ENCODE measurements around the gene P2RX7. TPM values are rescaled to one million over a fixed set of nuclear protein-coding genes. Genes with fewer than 3 reads are reported as not detected.

The P2RX7 gene
- total and polyA plus RNA-seq, 2 donors (not counting 3 experiments of a cell fraction or from before 2014, with no cell fraction given): 1.3 to 8.1 TPM

DNA sequence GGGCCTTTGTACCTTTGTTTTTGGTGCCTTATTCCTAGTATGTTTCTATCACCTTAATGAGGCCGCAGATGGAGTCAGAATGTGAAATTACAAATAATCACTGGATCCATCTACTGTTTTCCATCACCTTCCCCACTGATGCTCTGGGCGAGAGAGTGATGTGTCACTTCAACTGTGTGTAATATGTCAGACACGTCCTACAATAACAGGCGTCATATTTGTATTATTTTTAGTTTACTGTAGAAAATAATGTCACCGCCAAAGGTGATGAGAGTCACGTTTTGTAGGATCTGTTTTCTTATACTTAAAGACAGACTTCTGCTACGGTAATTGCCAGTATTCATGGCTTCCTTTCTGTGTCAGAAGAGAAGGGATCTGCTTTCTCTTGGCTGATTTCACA lies 54.8 kb downstream of the P2RX7 start:
- dilution Hi-C loops (cut with MboI; ENCODE audit: extremely low pct_ligation_motif_present, low sequenced_read_pairs) (no loop called here), intact Hi-C loops (cut with micrococcal nuclease) (no loop called here)
- no peaks in the 10 kb centered on the region for H3K9me3 ChIP-seq (replicated peaks; ENCODE audit: control insufficient read depth, insufficient read depth, low read length)
- peaks cover 49% of the 10 kb centered on the region for H3K4me1 ChIP-seq (ENCODE audit: control insufficient read depth, extremely low read depth, insufficient read depth, low read length)
- peak overlapping the region; percentile 9 for H2AFZ ChIP-seq (ENCODE audit: low read depth, low read length)
- DNase-seq (ENCODE audit: low read depth, low spot score) (peak; percentile 33), FAIRE-seq (no peak)
- H3K9me1 ChIP-seq (replicated peaks; ENCODE audit: control insufficient read depth, extremely low read depth, insufficient read depth, low read length): no peaks in the 10 kb centered on the region
- H3K36me3 ChIP-seq (ENCODE audit: control insufficient read depth in 2 of 2, extremely low read depth in 1 of 2, insufficient read depth in 2 of 2, low read length in 2 of 2): no peaks in the 10 kb centered on the region
- H3K9ac ChIP-seq (replicated peaks; ENCODE audit: extremely low read depth, insufficient read depth, low read length): peak overlapping the region; percentile 20
- POLR2A ChIA-PET: interaction anchor here (1.0 kb wide), 1 partner anchor 17 kb away, joined by 3 read pairs; no protein-coding TSS in a partner anchor
- peak overlapping the region; percentile 52 for H3K4me2 ChIP-seq (ENCODE audit: insufficient read depth, low read length)
- peak overlapping the region; percentile 72 for H3K27ac ChIP-seq (ENCODE audit: insufficient read depth, low read depth, low read length)
- no peaks in the 10 kb centered on the region for H4K20me1 ChIP-seq (replicated peaks; ENCODE audit: control insufficient read depth, extremely low read depth, insufficient read depth, low read length)
- CTCF ChIA-PET: interaction anchor here (1.0 to 2.0 kb wide), 2 partner anchors 11 to 42 kb away, joined by 5 to 6 read pairs; no protein-coding TSS in a partner anchor
- TF ChIP-seq POLR2A (IDR thresholded peaks at IDR 0.05; ENCODE audit: low read depth, low read length) (no peak), JUN (IDR thresholded peaks at IDR 0.05; ENCODE audit: borderline replicate concordance, insufficient read depth, insufficient read length, low read depth) (no peak), EZH2 (IDR thresholded peaks at IDR 0.05; ENCODE audit: borderline replicate concordance, low read depth, low read length, severe bottlenecking) (no peak), GATA2 (IDR thresholded peaks at IDR 0.05; ENCODE audit: insufficient read depth, insufficient read length, low read depth, low read length) (no peak), POLR2AphosphoS5 (IDR thresholded peaks at IDR 0.05; ENCODE audit: insufficient read depth, low read depth, low read length) (no peak), FOS (IDR thresholded peaks at IDR 0.05; ENCODE audit: borderline replicate concordance, insufficient read depth, low read length) (no peak), MYC (IDR thresholded peaks at IDR 0.05; ENCODE audit: low read depth, low read length) (no peak)
- TF ChIP-seq, protein P1, sequence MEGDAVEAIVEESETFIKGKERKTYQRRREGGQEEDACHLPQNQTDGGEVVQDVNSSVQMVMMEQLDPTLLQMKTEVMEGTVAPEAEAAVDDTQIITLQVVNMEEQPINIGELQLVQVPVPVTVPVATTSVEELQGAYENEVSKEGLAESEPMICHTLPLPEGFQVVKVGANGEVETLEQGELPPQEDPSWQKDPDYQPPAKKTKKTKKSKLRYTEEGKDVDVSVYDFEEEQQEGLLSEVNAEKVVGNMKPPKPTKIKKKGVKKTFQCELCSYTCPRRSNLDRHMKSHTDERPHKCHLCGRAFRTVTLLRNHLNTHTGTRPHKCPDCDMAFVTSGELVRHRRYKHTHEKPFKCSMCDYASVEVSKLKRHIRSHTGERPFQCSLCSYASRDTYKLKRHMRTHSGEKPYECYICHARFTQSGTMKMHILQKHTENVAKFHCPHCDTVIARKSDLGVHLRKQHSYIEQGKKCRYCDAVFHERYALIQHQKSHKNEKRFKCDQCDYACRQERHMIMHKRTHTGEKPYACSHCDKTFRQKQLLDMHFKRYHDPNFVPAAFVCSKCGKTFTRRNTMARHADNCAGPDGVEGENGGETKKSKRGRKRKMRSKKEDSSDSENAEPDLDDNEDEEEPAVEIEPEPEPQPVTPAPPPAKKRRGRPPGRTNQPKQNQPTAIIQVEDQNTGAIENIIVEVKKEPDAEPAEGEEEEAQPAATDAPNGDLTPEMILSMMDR (IDR thresholded peaks at IDR 0.05; ENCODE audit: extremely low read depth in 1 of 2, insufficient read depth in 1 of 2, low read depth in 1 of 2, low read length in 2 of 2): no peak
- TF ChIP-seq, protein P2, sequence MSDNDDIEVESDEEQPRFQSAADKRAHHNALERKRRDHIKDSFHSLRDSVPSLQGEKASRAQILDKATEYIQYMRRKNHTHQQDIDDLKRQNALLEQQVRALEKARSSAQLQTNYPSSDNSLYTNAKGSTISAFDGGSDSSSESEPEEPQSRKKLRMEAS (IDR thresholded peaks at IDR 0.05; ENCODE audit: insufficient read depth, insufficient read length): no peak
- no TSS peak for BruUV-seq (replicated peaks)
- no peaks in the 10 kb centered on the region for H3K27me3 ChIP-seq (ENCODE audit: control insufficient read depth in 2 of 2, insufficient read depth in 2 of 2, low read length in 2 of 2)
- no peak overlapping the region for H3K4me3 ChIP-seq (replicated peaks in 1 of 3; ENCODE audit: insufficient read depth in 1 of 3, low read depth in 1 of 3, low read length in 3 of 3)
- no peaks in the 10 kb centered on the region for H3K79me2 ChIP-seq (ENCODE audit: control insufficient read depth, insufficient read depth, low read length)

Data from endothelial cell of umbilical vein (primary cell).